Small intestine (tissue), 16 donors: ENCODE measurements around the gene CHI3L2. TPM values are rescaled to one million over a fixed set of nuclear protein-coding genes. Genes with fewer than 3 reads are reported as not detected.

ENCODE experiments used
- DNase-seq, 2 donors: peaks; one replicate each; pipeline versions ENCODE4 v3.0.0 to v3.0.0-alpha.2; 2013
- FAIRE-seq: peaks from 2 replicates; lab custom pipeline; 2012; peaks lifted over from hg19 to GRCh38; lab: Jason Lieb, UNC
- H3K27ac ChIP-seq, 3 donors: one replicate each; pipeline ENCODE4 v1.5.1; 2013; ENCODE audit warnings: low read length in 2 of 3, mild to moderate bottlenecking in 2 of 3, control low read depth in 1 of 3, inconsistent platforms in 1 of 3, low read depth in 1 of 3, moderate library complexity in 1 of 3
- H3K27me3 ChIP-seq, 3 donors: one replicate each; pipeline ENCODE4 v1.6.1; 2013; ENCODE audit warnings: low read length in 3 of 3, inconsistent platforms in 1 of 3; ENCODE audit not compliant: control insufficient read depth in 3 of 3, insufficient read depth in 3 of 3
- H3K36me3 ChIP-seq, 3 donors: one replicate each; pipeline ENCODE4 v1.6.1; 2013; ENCODE audit warnings: low read length in 3 of 3, inconsistent platforms in 1 of 3, low read depth in 1 of 3, mild to moderate bottlenecking in 1 of 3, moderate library complexity in 1 of 3; ENCODE audit not compliant: control insufficient read depth in 3 of 3, insufficient read depth in 2 of 3
- H3K4me1 ChIP-seq, 3 donors: one replicate each; pipeline ENCODE4 v1.6.1; 2013; ENCODE audit warnings: low read length in 2 of 3, inconsistent platforms in 1 of 3, low read depth in 1 of 3, mild to moderate bottlenecking in 1 of 3, moderate library complexity in 1 of 3; ENCODE audit not compliant: control insufficient read depth in 3 of 3, insufficient read depth in 2 of 3
- H3K4me3 ChIP-seq, 3 donors: one replicate each; pipeline ENCODE4 v1.5.1; 2013; ENCODE audit warnings: low read length in 3 of 3, control low read depth in 1 of 3, inconsistent platforms in 1 of 3, low read depth in 1 of 3, mild to moderate bottlenecking in 1 of 3, moderate library complexity in 1 of 3
- H3K9me3 ChIP-seq, 2 donors: one replicate each; pipeline ENCODE4 v1.6.1; 2013; ENCODE audit warnings: low read depth in 1 of 2, low read length in 1 of 2; ENCODE audit not compliant: control insufficient read depth in 2 of 2, insufficient read depth in 1 of 2
- WGBS, 3 donors: extraction: QIAGEN DNeasy Blood & Tissue Kit; methylation state at CpG; one replicate each; pipeline ENCODE4 v1.1.7; 2013; 5-methylcytosine and 5-hydroxymethylcytosine counted together
- long read RNA-seq, 10 donors: transcript quantifications; one replicate each; lab custom pipeline, GENCODE V29; 2026
- polyA plus RNA-seq, 4 donors: library from polyadenylated mRNA; stranded (reverse) in 3 of 4; unstranded in 1 of 4; fragments of 200-250 nt in 3 of 4; fragments of 120-200 nt in 1 of 4; gene quantifications; one replicate each; pipeline versions ENCODE4 v1.2.1 to v1.2.3, GENCODE V29; 2013
- donor health status: healthy with polysubstance abuse.
- donor health status: control.
- donor health status: control.
- donor health status: Bipolar disorder and iron deficiency.
- donor health status: healthy.

CHI3L2 gene
- polyA plus RNA-seq: 1 to 10 TPM; 1.1 to 4.7 (median 1.9) TPM
- long read RNA-seq, donor 1: 0 reads
- long read RNA-seq, donor 2, partial matches to known transcripts: 0 of 1 reads
- long read RNA-seq, donor 2, other reads (novel, unspliced or antisense): 0 of 1 reads
- long read RNA-seq, donor 3: 0 reads
- long read RNA-seq, donor 4: 0 reads
- long read RNA-seq, donor 5, partial matches to known transcripts: 7 of 8 reads
- long read RNA-seq, donor 5, other reads (novel, unspliced or antisense): 0 of 8 reads
- long read RNA-seq, donor 6: 0 reads
- long read RNA-seq, donor 7: 0 reads
- long read RNA-seq, donor 8: 0 reads
- long read RNA-seq, donor 9: 0 reads
- long read RNA-seq, donor 10, partial matches to known transcripts: 6 of 6 reads
- long read RNA-seq, donor 10, other reads (novel, unspliced or antisense): 0 of 6 reads

GRCh38 chr1:111227434-111227833, at the start of gene CHI3L2:
Gene CHI3L2, plus strand, starts transcription at chr1:111227713. Its CDS starts 17 bp downstream, at chr1:111227730.
- 67 to 85% (median 78%) methylated on average over 3 of the region's 3 CpGs for WGBS, 3 donors
- no peak for FAIRE-seq

GRCh38 chr1:111179968-111180533, 47.5 kb upstream of the CHI3L2 start:
- DNase-seq: no peak
- Histone ChIP-seq H3K36me3 (peaks cover 2 to 9% (median 6%) of the 10 kb centered on the region in 3 donors), H3K27ac (no peak overlapping the region), H3K4me3 (no peak overlapping the region), H3K9me3 (no peaks in the 10 kb centered on the region), H3K4me1 (no peaks in the 10 kb centered on the region), H3K27me3 (no peaks in the 10 kb centered on the region)
- FAIRE-seq: no peak

More at GRCh38 chr1:111227434-111227833, at the start of gene CHI3L2:
- Histone ChIP-seq H3K36me3 (no peaks in the 10 kb centered on the region), H3K4me3 (no peak within 1 kb of the TSS), H3K4me1 (peaks cover 0 to 3% (median 1%) of the 10 kb centered on the region in 3 donors), H3K9me3 (no peaks in the 10 kb centered on the region), H3K27me3 (no peaks in the 10 kb centered on the region), H3K27ac (no peak within 1 kb of the TSS)
- DNase-seq: no peak

- Histone ChIP-seq H3K4me3 (no peak overlapping the region), H3K27ac (no peak overlapping the region), H3K9me3 (no peaks in the 10 kb centered on the region), H3K4me1 (no peaks in the 10 kb centered on the region), H3K27me3 (no peaks in the 10 kb centered on the region), H3K36me3 (peaks cover 0 to 14% (median 7%) of the 10 kb centered on the region in 3 donors)
- FAIRE-seq: no peak
- WGBS, 3 donors: 52 to 81% (median 80%) methylated on average over 2 of the region's 2 CpGs
- peak in 1 of 2 donors; percentile 45 for DNase-seq
Measured at GRCh38 chr1:111182052-111182451, 45.5 kb upstream of the CHI3L2 start.

- H3K27ac ChIP-seq: no peak overlapping the region
- DNase-seq: no peak
- 88 to 92% (median 88%) methylated on average over 6 of the region's 6 CpGs for WGBS, 3 donors
- H3K9me3 ChIP-seq: no peaks in the 10 kb centered on the region
- no peak for FAIRE-seq
- no peak overlapping the region for H3K4me3 ChIP-seq
- H3K4me1 ChIP-seq: no peaks in the 10 kb centered on the region
- no peaks in the 10 kb centered on the region for H3K27me3 ChIP-seq
- peaks cover 0 to 24% (median 15%) of the 10 kb centered on the region in 3 donors for H3K36me3 ChIP-seq
Measured at GRCh38 chr1:111183308-111184069, 44.0 kb upstream of the CHI3L2 start.

GRCh38 chr1:111184663-111185062, 42.9 kb upstream of the CHI3L2 start:
- DNase-seq: no peak

GRCh38 chr1:111190931-111191451, 36.5 kb upstream of the CHI3L2 start:
- Histone ChIP-seq H3K27ac (peak overlapping the region in 2 of 3 donors; percentile 22 to 77), H3K9me3 (no peaks in the 10 kb centered on the region), H3K27me3 (no peaks in the 10 kb centered on the region), H3K4me1 (peaks cover 10 to 59% (median 10%) of the 10 kb centered on the region in 3 donors), H3K36me3 (peaks cover 0 to 50% (median 37%) of the 10 kb centered on the region in 3 donors), H3K4me3 (no peak overlapping the region)
- FAIRE-seq: no peak
- WGBS, 3 donors: 26 to 54% (median 48%) methylated on average over 2 of the region's 2 CpGs
- DNase-seq: peak; percentile 58 to 87

More at GRCh38 chr1:111184663-111185062, 42.9 kb upstream of the CHI3L2 start:
- Histone ChIP-seq H3K9me3 (no peaks in the 10 kb centered on the region), H3K27me3 (no peaks in the 10 kb centered on the region), H3K4me1 (no peaks in the 10 kb centered on the region), H3K36me3 (peaks cover 0 to 29% (median 17%) of the 10 kb centered on the region in 3 donors), H3K27ac (no peak overlapping the region), H3K4me3 (no peak overlapping the region)
- no peak for FAIRE-seq

GRCh38 chr1:111191496-111191895, 36.0 kb upstream of the CHI3L2 start:
- DNase-seq (no peak), FAIRE-seq (no peak)
- no peaks in the 10 kb centered on the region for H3K9me3 ChIP-seq
- 69 to 85% (median 80%) methylated on average over 3 of the region's 3 CpGs for WGBS, 3 donors
- peaks cover 10 to 61% (median 10%) of the 10 kb centered on the region in 3 donors for H3K4me1 ChIP-seq
- H3K27me3 ChIP-seq: no peaks in the 10 kb centered on the region
- H3K36me3 ChIP-seq: peaks cover 0 to 53% (median 41%) of the 10 kb centered on the region in 3 donors
- no peak overlapping the region for H3K4me3 ChIP-seq
- peak overlapping the region in 2 of 3 donors; percentile 7 to 77 for H3K27ac ChIP-seq

- Histone ChIP-seq H3K27ac (peak overlapping the region in 2 of 3 donors; percentile 40 to 77), H3K4me3 (no peak overlapping the region), H3K9me3 (no peaks in the 10 kb centered on the region), H3K27me3 (no peaks in the 10 kb centered on the region), H3K4me1 (peaks cover 10 to 61% (median 10%) of the 10 kb centered on the region in 3 donors), H3K36me3 (peaks cover 0 to 53% (median 41%) of the 10 kb centered on the region in 3 donors)
- WGBS, 3 donors: 95 to 96% (median 95%) methylated on average over 5 of the region's 5 CpGs
- no peak for FAIRE-seq
- no peak for DNase-seq
Measured at GRCh38 chr1:111192074-111192473, 35.4 kb upstream of the CHI3L2 start.
